SK-N-SH (cell line): ENCODE data around the gene SMARCA4. TPM values are rescaled to one million over a fixed set of nuclear protein-coding genes. Genes with fewer than 3 reads are reported as not detected.
A peak's percentile ranks its signal among the peaks of the same experiment; 100 is the strongest.

Experiments
- CTCF ChIA-PET: fragments of 300-600, 350-600 bp; formaldehyde crosslinking; extraction: SDS; loops from one replicate; lab custom pipeline; 2021; lab: Yijun Ruan, JAX
- POLR2A ChIA-PET: fragments of 350-600 bp; sonication (Branson Sonifier 250); formaldehyde crosslinking; extraction: SDS; loops from one replicate; lab custom pipeline; 2020; ENCODE audit warnings: antibody characterized with exemption, inconsistent platforms; lab: Yijun Ruan, JAX
- DNase-seq: peaks from one replicate; pipeline ENCODE4 v3.0.0; 2012
- H2AFZ ChIP-seq: fragments of 200-600 bp; sonication (generic); 2 replicates; pipeline ENCODE4 v1.8.1; 2016; ENCODE audit warnings: antibody characterized with exemption, mild to moderate bottlenecking, low read depth
- H3F3A ChIP-seq: fragments of 200-600 bp; sonication (generic); replicated peaks from 2 replicates; pipeline ENCODE3; 2016; ENCODE audit warnings: antibody characterized with exemption, mild to moderate bottlenecking; ENCODE audit not compliant: insufficient read depth
- H3K27ac ChIP-seq, 2 experiments: fragments of 200-500 bp in 1 of 2; fragments of 200-600 bp in 1 of 2; sonication (Bioruptor generic) in 1 of 2; sonication (generic), shearing (Covaris generic) in 1 of 2; 2 replicates each; pipeline versions ENCODE4 v1.5.1 to v1.6.1; 2014 to 2016; ENCODE audit warnings: low read depth in 2 of 2, inconsistent platforms in 1 of 2, low read length in 1 of 2, mild to moderate bottlenecking in 1 of 2, mixed read lengths in 1 of 2
- H3K27me3 ChIP-seq: fragments of 200-600 bp; sonication (generic), shearing (Covaris generic); 2 replicates; pipeline ENCODE4 v1.6.1; 2016; ENCODE audit warnings: mixed run types; ENCODE audit not compliant: insufficient read depth
- H3K36me3 ChIP-seq, 2 experiments: fragments of 200-500 bp in 1 of 2; fragments of 200-600 bp in 1 of 2; sonication (Bioruptor generic) in 1 of 2; sonication (generic) in 1 of 2; replicated peaks in 1 of 2; 2 replicates each; pipeline versions ENCODE3 to v1.5.1; 2014 to 2016; ENCODE audit warnings: low read length in 1 of 2, mild to moderate bottlenecking in 1 of 2; ENCODE audit not compliant: insufficient read depth in 2 of 2, control insufficient read depth in 1 of 2
- H3K4me1 ChIP-seq, 2 experiments: fragments of 200-500 bp in 1 of 2; fragments of 200-600 bp in 1 of 2; sonication (Bioruptor generic) in 1 of 2; sonication (generic), shearing (Covaris generic) in 1 of 2; 2 replicates each; pipeline versions ENCODE4 v1.5.1 to v1.6.1; 2014 to 2016; ENCODE audit warnings: low read depth in 1 of 2, low read length in 1 of 2, mixed run types in 1 of 2; ENCODE audit not compliant: insufficient read depth in 2 of 2, control insufficient read depth in 1 of 2
- H3K4me2 ChIP-seq: fragments of 200-600 bp; sonication (generic), shearing (Covaris generic); 2 replicates; pipeline ENCODE4 v1.6.1; 2017; ENCODE audit warnings: mixed run types
- H3K4me3 ChIP-seq, 2 experiments: fragments of 200-500 bp in 1 of 2; fragments of 200-600 bp in 1 of 2; sonication (Bioruptor generic) in 1 of 2; sonication (generic), shearing (Covaris generic) in 1 of 2; 2 replicates each; pipeline versions ENCODE4 v1.5.1 to v1.8.1; 2014 to 2016; ENCODE audit warnings: low read depth in 2 of 2, inconsistent platforms in 1 of 2, low read length in 1 of 2, mild to moderate bottlenecking in 1 of 2, mixed read lengths in 1 of 2, moderate library complexity in 1 of 2
- H3K79me2 ChIP-seq: fragments of 200-600 bp; sonication (generic); 2 replicates; pipeline ENCODE4 v1.8.1; 2017; ENCODE audit warnings: mild to moderate bottlenecking; ENCODE audit not compliant: insufficient read depth
- H3K9ac ChIP-seq: fragments of 200-600 bp; sonication (generic); 2 replicates; pipeline ENCODE4 v1.6.1; 2017; ENCODE audit warnings: mixed run types
- H3K9me2 ChIP-seq: fragments of 200-600 bp; sonication (generic); 2 replicates; pipeline ENCODE4 v1.6.1; 2017; ENCODE audit warnings: mixed run types
- H3K9me3 ChIP-seq: fragments of 200-600 bp; sonication (generic); 2 replicates; pipeline ENCODE4 v1.6.1; 2017; ENCODE audit warnings: mixed run types, mild to moderate bottlenecking, moderate library complexity
- H4K20me1 ChIP-seq: fragments of 200-600 bp; sonication (generic); 2 replicates; pipeline ENCODE4 v1.6.1; 2017; ENCODE audit warnings: mild to moderate bottlenecking, mixed run types; ENCODE audit not compliant: insufficient read depth
- CHD2 ChIP-seq: fragments of 150-350 bp; IDR thresholded peaks from 2 replicates; pipeline ENCODE4 v1.6.1; 2018; ENCODE audit warnings: low read length; ENCODE audit not compliant: partially characterized antibody
- ELF1 ChIP-seq: IDR thresholded peaks from 2 replicates; pipeline ENCODE4 v1.4.0; 2012
- EP300 ChIP-seq, 2 experiments: IDR thresholded peaks; 2 replicates each; pipeline versions ENCODE4 v1.4.0 to v1.6.1; 2012; ENCODE audit warnings: borderline replicate concordance in 1 of 2, low read depth in 1 of 2, low read length in 1 of 2
- FOXJ3 ChIP-seq: sonication (generic); formaldehyde crosslinking; IDR thresholded peaks from 2 replicates; pipeline ENCODE4 v1.5.1; 2020; ENCODE audit warnings: mild to moderate bottlenecking, missing genetic modification reagents
- FOXM1 ChIP-seq: IDR thresholded peaks from 2 replicates; pipeline ENCODE4 v1.4.0; 2012; ENCODE audit warnings: low read depth, mild to moderate bottlenecking
- GABPA ChIP-seq: IDR thresholded peaks from 2 replicates; pipeline ENCODE4 v1.4.0; 2012; ENCODE audit warnings: low read depth, mild to moderate bottlenecking
- GATA2 ChIP-seq: sonication (generic); formaldehyde crosslinking; IDR thresholded peaks from 2 replicates; pipeline ENCODE4 v1.5.0; 2020; ENCODE audit warnings: mild to moderate bottlenecking, missing genetic modification reagents
- MEF2A ChIP-seq: IDR thresholded peaks from 2 replicates; pipeline ENCODE4 v1.4.0; 2012; ENCODE audit warnings: low read depth, borderline replicate concordance
- MXI1 ChIP-seq: IDR thresholded peaks from 2 replicates; pipeline ENCODE4 v1.6.1; 2012; ENCODE audit warnings: mild to moderate bottlenecking, low read depth, low read length, improper control_type of control experiment
- NRF1 ChIP-seq: IDR thresholded peaks from 2 replicates; pipeline ENCODE4 v1.6.1; 2012; ENCODE audit warnings: low read depth, mild to moderate bottlenecking, low read length
- POLR2AphosphoS5 ChIP-seq: IDR thresholded peaks from 2 replicates; pipeline ENCODE4 v1.6.1; 2012; ENCODE audit warnings: low read depth, low read length
- RAD21 ChIP-seq: IDR thresholded peaks from 2 replicates; pipeline ENCODE4 v1.6.1; 2012; ENCODE audit warnings: mild to moderate bottlenecking, low read length
- RCOR1 ChIP-seq: fragments of 150-350 bp; IDR thresholded peaks from 2 replicates; pipeline ENCODE4 v1.6.1; 2017; ENCODE audit warnings: antibody characterized with exemption, low read length
- RFX5 ChIP-seq: IDR thresholded peaks from 2 replicates; pipeline ENCODE4 v1.6.1; 2012; ENCODE audit warnings: mild to moderate bottlenecking, improper control_type of control experiment, low read length
- RXRA ChIP-seq: IDR thresholded peaks from 2 replicates; pipeline ENCODE4 v1.4.0; 2012; ENCODE audit warnings: low read depth, mild to moderate bottlenecking, borderline replicate concordance
- SIN3A ChIP-seq: IDR thresholded peaks from 2 replicates; pipeline ENCODE4 v1.6.1; 2012; ENCODE audit warnings: low read depth, mild to moderate bottlenecking, low read length, moderate library complexity, borderline replicate concordance
- SMC3 ChIP-seq: IDR thresholded peaks from 2 replicates; pipeline ENCODE4 v1.6.1; 2012; ENCODE audit warnings: low read depth, low read length, improper control_type of control experiment
- TAF1 ChIP-seq: IDR thresholded peaks from 2 replicates; pipeline ENCODE4 v1.6.1; 2012; ENCODE audit warnings: low read depth, mild to moderate bottlenecking, low read length, moderate library complexity, borderline replicate concordance
- TCF12 ChIP-seq: IDR thresholded peaks from 2 replicates; pipeline ENCODE4 v1.4.0; 2012
- TEAD4 ChIP-seq: IDR thresholded peaks from 2 replicates; pipeline ENCODE4 v1.4.0; 2012; ENCODE audit warnings: mild to moderate bottlenecking, borderline replicate concordance; ENCODE audit not compliant: insufficient read depth
- YY1 ChIP-seq: IDR thresholded peaks from 2 replicates; pipeline ENCODE4 v1.4.0; 2012; ENCODE audit warnings: low read depth, mild to moderate bottlenecking
- WGBS: methylation state at CpG from one replicate; pipeline ENCODE4 v1.1.6; 2017; ENCODE audit warnings: low lambda C conversion rate; 5-methylcytosine and 5-hydroxymethylcytosine counted together
- polyA plus RNA-seq, 3 experiments: library from polyadenylated mRNA; depleted of rRNA; stranded (reverse); fragments of >200 nt; gene quantifications; 2 replicates each; pipeline ENCODE4 v1.2.3, GENCODE V29; 2012
- TF ChIP-seq, protein P1 (sequence below): IDR thresholded peaks from 2 replicates; pipeline ENCODE4 v1.4.0; 2012; ENCODE audit warnings: low read depth, borderline replicate concordance
- TF ChIP-seq, protein P2 (sequence below): fragments of 150-350 bp; IDR thresholded peaks from 2 replicates; pipeline ENCODE4 v1.6.1; 2016; ENCODE audit warnings: mild to moderate bottlenecking, low read depth, low read length
- TF ChIP-seq, protein P3 (sequence below): fragments of 200-600 bp; sonication (generic); IDR thresholded peaks from 2 replicates; pipeline ENCODE4 v1.6.1; 2017; ENCODE audit warnings: antibody characterized with exemption, mild to moderate bottlenecking, moderate library complexity
- TF ChIP-seq, protein P4 (sequence below): IDR thresholded peaks from 2 replicates; pipeline ENCODE4 v1.4.0; 2012; ENCODE audit warnings: low read depth
- TF ChIP-seq, protein P5 (sequence below): IDR thresholded peaks from 2 replicates; pipeline ENCODE4; 2012

SMARCA4 gene
- polyA plus RNA-seq, 1 of the 3 experiments (the other 2 are of a cell fraction): 90.7 TPM

DNA sequence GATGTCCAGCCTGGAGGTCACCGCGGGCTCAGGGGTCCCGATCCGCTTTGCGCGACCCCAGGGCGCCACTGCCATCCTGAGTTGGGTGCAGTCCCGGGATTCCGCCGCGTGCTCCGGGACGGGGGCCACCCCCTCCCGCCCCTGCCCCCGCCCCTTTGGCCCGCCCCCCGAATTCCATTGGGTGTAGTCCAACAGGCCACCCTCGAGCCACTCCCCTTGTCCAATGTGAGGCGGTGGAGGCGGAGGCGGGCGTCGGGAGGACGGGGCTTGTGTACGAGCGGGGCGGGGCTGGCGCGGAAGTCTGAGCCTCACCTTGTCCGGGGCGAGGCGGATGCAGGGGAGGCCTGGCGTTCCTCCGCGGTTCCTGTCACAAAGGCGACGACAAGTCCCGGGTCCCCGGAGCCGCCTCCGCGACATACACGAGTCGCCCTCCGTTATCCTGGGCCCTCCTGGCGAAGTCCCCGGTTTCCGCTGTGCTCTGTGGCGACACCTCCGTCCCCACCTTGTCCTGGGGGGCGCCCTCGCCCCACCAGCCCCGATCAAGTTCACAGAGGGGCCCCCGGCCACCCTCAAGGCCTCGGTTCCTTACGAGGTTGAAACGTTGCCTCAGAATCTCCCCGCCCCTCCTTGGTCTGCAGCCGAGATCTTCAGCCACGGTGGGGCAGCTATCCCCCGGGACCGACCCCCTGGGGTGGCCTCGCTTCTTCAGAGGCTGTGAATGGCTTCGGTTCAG is 129.6 kb downstream of the SMARCA4 start:
- 3% methylated on average over 19 of the region's 64 CpGs for WGBS
- H3K9me2 ChIP-seq: no peaks in the 10 kb centered on the region
- H3K4me2 ChIP-seq: peak overlapping the region; percentile 97
- ChIA-PET CTCF (interaction anchor here (1.5 to 7.6 kb wide), 2 partner anchors 15 to 35 kb away, joined by 4 to 47 read pairs; no protein-coding TSS in a partner anchor), POLR2A (no interaction called here)
- peak overlapping the region; percentile 72; the same call in 1 of the 2 replicates for H2AFZ ChIP-seq
- H3K9ac ChIP-seq: peak overlapping the region; percentile 96
- H3F3A ChIP-seq: peaks cover 47% of the 10 kb centered on the region
- H3K27me3 ChIP-seq: no peaks in the 10 kb centered on the region
- DNase-seq: peak; percentile 96
- H3K79me2 ChIP-seq: peaks cover 57% of the 10 kb centered on the region
- peak overlapping the region; percentile 63 to 67 for H3K4me3 ChIP-seq
- peak overlapping the region; percentile 83 to 85 for H3K27ac ChIP-seq
- no peaks in the 10 kb centered on the region for H3K9me3 ChIP-seq
- peaks cover 7 to 25% of the 10 kb centered on the region in 2 experiments for H3K4me1 ChIP-seq
- peaks cover 0 to 1% of the 10 kb centered on the region in 2 experiments for H3K36me3 ChIP-seq
- no peaks in the 10 kb centered on the region for H4K20me1 ChIP-seq
- peak; percentile 73 for TF ChIP-seq POLR2AphosphoS5
- no peak for TF ChIP-seq EP300 (IDR thresholded peaks at IDR 0.05; ENCODE audit: borderline replicate concordance in 1 of 2, low read depth in 1 of 2, low read length in 1 of 2)
- no peak for TF ChIP-seq RAD21
- TF ChIP-seq, protein P1, sequence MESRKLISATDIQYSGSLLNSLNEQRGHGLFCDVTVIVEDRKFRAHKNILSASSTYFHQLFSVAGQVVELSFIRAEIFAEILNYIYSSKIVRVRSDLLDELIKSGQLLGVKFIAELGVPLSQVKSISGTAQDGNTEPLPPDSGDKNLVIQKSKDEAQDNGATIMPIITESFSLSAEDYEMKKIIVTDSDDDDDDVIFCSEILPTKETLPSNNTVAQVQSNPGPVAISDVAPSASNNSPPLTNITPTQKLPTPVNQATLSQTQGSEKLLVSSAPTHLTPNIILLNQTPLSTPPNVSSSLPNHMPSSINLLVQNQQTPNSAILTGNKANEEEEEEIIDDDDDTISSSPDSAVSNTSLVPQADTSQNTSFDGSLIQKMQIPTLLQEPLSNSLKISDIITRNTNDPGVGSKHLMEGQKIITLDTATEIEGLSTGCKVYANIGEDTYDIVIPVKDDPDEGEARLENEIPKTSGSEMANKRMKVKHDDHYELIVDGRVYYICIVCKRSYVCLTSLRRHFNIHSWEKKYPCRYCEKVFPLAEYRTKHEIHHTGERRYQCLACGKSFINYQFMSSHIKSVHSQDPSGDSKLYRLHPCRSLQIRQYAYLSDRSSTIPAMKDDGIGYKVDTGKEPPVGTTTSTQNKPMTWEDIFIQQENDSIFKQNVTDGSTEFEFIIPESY: no peak
- peak; percentile 81 for TF ChIP-seq MXI1
- TF ChIP-seq, protein P2, sequence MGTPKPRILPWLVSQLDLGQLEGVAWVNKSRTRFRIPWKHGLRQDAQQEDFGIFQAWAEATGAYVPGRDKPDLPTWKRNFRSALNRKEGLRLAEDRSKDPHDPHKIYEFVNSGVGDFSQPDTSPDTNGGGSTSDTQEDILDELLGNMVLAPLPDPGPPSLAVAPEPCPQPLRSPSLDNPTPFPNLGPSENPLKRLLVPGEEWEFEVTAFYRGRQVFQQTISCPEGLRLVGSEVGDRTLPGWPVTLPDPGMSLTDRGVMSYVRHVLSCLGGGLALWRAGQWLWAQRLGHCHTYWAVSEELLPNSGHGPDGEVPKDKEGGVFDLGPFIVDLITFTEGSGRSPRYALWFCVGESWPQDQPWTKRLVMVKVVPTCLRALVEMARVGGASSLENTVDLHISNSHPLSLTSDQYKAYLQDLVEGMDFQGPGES: no peak
- no peak for TF ChIP-seq FOXM1
- TF ChIP-seq ELF1: peak; percentile 11; the same call in 1 of the 2 replicates
- TF ChIP-seq GATA2 (CRISPR knock-in tag): no peak
- no peak for TF ChIP-seq TEAD4
- TF ChIP-seq SIN3A: peak; percentile 34; the same call in 1 of the 2 replicates
- no peak; the same call in 1 of the 2 replicates for TF ChIP-seq GABPA
- no peak; the same call in 1 of the 2 replicates for TF ChIP-seq TCF12
- no peak for TF ChIP-seq RCOR1
- peak; percentile 45; the same call in 1 of the 2 replicates for TF ChIP-seq TAF1
- no peak for TF ChIP-seq MEF2A
- TF ChIP-seq YY1: no peak
- TF ChIP-seq CHD2: peak; percentile 8
- TF ChIP-seq FOXJ3 (CRISPR knock-in tag): no peak
- TF ChIP-seq, protein P3, sequence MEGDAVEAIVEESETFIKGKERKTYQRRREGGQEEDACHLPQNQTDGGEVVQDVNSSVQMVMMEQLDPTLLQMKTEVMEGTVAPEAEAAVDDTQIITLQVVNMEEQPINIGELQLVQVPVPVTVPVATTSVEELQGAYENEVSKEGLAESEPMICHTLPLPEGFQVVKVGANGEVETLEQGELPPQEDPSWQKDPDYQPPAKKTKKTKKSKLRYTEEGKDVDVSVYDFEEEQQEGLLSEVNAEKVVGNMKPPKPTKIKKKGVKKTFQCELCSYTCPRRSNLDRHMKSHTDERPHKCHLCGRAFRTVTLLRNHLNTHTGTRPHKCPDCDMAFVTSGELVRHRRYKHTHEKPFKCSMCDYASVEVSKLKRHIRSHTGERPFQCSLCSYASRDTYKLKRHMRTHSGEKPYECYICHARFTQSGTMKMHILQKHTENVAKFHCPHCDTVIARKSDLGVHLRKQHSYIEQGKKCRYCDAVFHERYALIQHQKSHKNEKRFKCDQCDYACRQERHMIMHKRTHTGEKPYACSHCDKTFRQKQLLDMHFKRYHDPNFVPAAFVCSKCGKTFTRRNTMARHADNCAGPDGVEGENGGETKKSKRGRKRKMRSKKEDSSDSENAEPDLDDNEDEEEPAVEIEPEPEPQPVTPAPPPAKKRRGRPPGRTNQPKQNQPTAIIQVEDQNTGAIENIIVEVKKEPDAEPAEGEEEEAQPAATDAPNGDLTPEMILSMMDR: peak; percentile 24; the same call in 1 of the 2 replicates
- TF ChIP-seq, protein P4, sequence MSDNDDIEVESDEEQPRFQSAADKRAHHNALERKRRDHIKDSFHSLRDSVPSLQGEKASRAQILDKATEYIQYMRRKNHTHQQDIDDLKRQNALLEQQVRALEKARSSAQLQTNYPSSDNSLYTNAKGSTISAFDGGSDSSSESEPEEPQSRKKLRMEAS: peak; percentile 71
- TF ChIP-seq, protein P5, sequence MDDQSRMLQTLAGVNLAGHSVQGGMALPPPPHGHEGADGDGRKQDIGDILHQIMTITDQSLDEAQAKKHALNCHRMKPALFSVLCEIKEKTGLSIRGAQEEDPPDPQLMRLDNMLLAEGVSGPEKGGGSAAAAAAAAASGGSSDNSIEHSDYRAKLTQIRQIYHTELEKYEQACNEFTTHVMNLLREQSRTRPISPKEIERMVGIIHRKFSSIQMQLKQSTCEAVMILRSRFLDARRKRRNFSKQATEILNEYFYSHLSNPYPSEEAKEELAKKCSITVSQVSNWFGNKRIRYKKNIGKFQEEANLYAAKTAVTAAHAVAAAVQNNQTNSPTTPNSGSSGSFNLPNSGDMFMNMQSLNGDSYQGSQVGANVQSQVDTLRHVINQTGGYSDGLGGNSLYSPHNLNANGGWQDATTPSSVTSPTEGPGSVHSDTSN: no peak
- TF ChIP-seq NRF1: no peak
- no peak for TF ChIP-seq SMC3
- TF ChIP-seq RXRA: no peak
- TF ChIP-seq RFX5: no peak
